Measurements from ENCODE around the gene WNT4. TPM values are rescaled to one million over a fixed set of nuclear protein-coding genes. Genes with fewer than 3 reads are reported as not detected.

Gene WNT4
- total RNA-seq, 1 donor from 2014 or later: 0.38 TPM

DNA sequence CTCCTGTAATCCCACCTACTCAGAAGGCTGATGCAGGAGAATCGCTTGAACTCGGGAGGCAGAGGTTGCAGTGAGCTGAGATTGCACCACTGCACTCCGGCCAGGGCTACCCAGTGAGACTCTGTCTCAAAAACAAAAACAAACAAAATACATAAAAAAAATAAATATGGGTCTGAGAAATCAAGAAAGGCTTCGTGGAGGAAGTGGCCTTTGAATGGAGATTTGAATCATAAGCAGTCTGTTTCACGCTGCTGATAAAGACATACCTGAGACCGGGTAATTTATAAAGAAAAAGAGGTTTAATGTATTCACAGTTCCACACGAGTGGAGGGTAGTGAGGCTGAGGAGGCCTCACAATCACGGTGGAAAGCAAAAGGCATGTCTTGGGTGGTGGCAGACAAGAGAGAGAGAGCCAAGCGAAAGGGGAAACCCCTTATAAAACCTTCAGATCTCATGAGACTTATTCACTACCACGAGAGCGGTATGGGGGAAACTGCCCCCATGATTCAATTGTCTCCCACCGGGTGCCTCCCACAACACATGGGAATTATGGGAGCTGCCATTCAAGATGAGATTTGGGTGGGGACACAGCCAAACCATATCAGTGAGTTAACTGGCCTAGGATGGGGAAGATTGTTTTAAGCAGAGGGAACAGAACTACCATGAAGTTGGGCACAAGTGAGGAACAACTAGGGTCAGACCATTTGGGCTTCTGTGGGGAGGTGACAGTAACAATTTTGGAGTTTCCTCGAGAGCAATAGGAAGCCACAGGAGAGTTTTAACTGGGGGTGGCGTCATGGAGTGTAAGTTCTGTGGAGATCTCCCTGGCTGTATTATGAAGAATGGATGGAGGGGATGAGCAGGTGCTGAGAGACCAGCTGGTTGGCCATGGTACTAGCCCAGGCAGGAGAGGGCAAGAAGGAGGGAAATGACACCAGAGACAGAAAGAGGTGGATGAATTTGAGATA lies 22.2 kb upstream of the WNT4 start:
- DNase-seq (ENCODE audit: low spot score): no peak
- intact Hi-C loops (cut with DNase I): no loop called here

DNA sequence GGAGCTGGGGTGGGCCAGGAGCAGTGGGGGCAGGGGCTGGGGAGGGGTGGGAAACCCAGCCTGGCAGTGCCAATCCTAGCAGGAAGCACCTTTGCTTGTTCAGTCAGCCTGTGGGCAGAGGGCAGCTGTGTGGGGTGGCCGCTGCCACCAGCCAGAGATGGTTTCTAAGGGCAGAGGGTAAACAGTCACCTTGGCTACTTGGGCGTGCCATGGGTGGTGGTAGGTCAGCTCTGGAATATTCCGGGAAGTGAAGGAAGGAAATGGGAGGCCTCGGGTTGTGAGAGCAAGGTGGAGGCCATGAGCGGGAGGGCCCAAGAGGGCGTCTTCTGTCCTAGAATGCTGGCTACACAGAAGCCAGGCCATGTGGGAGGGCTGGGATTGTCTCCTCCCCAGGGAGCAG lies 20.7 kb upstream of the WNT4 start:
- intact Hi-C loops (cut with DNase I): no loop called here
- DNase-seq (ENCODE audit: low spot score): no peak

DNA sequence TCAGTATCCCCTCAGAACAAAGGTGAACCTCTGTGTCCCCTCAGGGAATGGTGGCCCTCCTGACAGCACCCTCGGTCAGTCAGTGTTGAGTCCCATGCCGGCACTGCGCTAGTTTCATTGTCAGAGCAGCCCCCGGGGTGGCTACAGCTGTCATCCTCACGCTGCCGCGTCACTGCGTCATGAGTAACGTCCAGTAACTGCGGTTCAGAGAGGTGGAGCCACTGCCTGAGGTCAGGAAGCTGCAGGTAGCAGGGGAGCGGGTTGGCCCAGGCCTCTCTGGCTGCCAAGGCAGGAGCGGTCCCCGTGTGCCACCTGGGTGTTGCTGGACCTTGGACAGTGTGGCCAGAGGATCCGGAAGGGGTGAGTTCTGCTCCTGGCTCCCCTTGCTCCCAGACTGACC lies 20.2 kb upstream of the WNT4 start:
- DNase-seq (ENCODE audit: low spot score): no peak
- intact Hi-C loops (cut with DNase I): no loop called here

DNA sequence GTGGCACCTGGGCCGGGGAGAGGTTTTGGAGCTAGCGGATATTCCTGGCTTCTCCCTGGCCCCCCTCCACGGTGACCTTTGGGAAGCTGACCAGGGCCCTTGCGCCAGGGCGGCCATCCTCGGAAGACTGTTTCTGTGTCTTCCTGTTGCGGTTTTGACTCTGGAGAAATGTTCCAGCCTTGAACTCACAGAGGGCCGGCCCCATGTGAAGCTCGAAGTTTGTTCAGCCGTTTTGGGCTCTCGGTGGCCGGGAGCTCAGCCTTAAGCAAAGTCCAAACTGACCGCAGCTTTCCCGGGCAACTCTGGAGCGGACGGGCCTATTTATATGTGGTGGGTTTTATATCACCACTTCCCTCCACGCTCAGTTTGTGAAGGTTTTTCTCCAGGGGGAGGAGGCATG lies 17.0 kb upstream of the WNT4 start:
- intact Hi-C loops (cut with DNase I): no loop called here

DNA sequence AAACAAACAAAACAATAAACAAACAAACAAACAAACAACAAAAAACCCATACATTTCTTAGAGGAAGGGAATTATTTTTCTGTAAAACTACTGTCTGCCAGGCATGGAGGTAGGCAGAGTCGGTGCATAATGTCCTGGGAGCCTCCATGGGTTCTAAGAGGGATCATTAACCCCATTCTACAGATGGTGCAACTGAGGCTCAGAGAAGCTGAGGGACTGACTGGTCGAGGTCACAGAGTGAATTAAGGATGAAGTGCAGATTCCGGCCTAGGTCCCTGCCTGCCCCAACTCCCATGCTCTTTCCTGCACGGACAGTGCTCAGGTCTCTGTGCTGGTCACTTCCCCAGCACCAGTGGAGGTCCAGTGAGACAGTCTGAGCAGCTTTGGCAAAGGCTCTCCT lies 15.8 kb upstream of the WNT4 start:
- DNase-seq (ENCODE audit: low spot score): no peak
- intact Hi-C loops (cut with DNase I): no loop called here

More for the DNA sequence above, 17.0 kb upstream of the WNT4 start:
- no peak for DNase-seq (ENCODE audit: low spot score)

DNA sequence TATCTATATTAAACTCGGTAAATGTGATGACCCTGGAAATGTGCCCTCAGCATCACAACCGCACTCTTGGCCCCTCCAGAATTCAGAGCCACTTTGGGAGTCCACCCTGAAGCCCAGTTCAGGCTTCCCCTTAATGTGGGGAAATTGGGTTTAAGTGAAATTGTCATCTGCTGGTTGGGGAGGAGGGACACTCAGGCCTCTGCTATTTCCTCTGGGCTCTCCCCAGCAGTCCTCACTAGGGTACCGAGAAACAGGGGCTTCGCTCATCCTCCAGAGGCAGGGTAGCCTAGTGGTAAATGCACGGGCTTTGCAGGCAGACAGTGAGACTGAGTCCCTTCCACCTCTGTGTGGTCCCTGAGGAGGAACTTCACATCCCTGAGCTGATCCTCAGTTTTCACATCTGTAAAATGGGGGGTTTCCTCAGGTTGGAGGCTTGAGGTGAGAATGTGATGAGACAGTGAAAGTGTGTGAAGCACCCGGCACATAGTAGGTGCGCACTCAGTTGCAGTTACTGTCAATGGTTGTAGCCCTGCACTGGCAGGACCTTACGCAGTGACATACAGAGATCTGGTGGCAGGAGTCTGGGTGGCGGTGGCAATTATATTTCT lies 14.6 kb upstream of the WNT4 start:
- DNase-seq (ENCODE audit: low spot score): no peak
- intact Hi-C loops (cut with DNase I): no loop called here

DNA sequence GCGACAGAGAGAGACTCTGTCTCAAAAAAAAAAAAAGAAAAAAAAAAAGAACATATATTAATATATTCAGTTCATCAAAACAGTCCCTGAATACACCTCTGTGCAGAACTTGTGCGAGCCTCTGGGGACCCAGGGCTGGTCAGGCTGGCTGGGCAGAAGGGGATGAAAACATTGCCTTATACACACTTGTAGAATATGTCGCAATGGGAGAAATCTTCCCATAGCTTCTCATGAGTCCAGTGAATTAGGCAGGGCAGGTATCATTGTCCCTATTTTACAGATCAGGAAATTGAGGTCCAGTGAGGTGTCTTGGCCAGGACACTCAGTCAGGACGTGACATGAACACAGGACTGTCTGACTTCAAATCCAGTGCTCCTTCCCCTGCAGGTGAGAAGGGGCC lies 12.6 kb upstream of the WNT4 start:
- no peak for DNase-seq (ENCODE audit: low spot score)
- intact Hi-C loops (cut with DNase I): no loop called here

DNA sequence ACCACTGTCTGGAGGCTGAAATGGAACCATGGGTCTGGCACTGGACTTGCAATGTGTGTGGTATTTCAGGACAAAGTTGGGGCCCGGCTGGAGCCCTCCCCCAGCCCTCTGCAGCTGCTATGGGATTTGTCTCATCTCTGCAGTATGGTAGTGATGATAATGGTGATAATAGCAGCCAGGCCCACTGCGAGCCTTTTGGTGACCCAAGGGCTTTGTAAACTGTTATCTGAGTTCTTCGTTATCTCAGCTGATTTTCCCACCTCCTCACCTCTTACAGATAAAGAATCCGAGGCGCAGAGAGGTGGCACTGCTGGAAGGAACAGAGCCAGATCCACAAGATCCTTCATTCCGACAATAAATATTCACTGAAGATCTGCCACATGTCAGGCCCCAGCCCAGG lies 11.7 kb upstream of the WNT4 start:
- no peak for DNase-seq (ENCODE audit: low spot score)
- intact Hi-C loops (cut with DNase I): no loop called here

DNA sequence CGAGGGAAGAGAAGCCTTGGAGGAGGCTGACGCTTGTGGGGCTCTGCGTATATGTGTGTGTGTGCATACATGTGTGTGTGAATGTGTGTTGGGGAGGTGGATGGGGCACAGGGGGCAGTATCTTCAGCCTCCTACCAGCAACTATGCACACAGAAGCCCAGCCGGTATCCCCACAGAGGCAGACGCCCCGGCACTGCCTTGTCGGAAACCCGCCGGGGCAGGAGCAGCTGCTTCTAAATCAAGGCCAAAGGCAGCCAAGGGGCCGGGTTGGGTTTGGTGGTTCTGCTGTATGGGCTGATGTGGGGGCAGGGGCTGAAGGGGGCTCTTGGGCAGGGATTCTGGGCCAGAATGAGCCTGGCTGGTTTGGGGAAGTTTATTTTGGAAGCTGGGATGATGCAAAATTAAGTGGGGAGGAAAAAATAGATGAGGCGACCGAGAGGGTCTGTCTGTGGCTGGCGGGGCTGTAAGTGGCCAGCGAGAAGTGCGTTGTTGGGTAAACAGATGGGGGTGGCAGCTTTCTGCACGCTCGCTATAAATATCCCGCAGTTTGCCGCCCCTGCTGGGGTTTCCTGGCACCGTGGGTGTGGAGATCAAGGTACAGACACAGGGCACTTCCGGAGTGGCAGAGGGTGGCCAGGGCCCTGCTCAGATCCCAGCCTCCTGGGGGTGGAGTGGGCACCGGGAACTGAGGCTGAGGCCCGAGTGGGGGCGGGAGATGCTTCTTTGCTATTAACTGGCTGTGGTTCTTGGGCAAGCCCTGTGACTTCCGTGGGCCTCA lies 11.0 kb upstream of the WNT4 start:
- no peak for DNase-seq (ENCODE audit: low spot score)
- intact Hi-C loops (cut with DNase I): no loop called here

DNA sequence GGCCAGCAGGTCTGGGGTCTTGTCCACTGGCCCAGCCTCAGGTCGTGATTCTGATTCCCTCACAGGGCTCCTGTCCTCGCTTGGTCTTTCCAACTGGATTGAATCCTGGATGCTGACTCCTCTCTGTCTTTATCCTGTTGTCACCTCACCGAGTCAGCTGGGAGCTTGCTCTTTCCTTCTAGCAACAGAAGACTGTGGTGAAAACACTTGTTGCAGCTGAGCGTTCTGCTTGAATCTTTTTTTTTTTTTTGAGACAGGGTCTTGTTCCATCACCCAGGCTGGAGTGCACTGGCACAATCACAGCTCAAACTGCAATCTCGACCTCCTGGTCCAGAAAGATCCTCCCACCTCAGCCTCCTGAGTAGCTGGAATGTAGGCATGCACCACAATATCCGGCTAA lies 8.0 kb upstream of the WNT4 start:
- intact Hi-C loops (cut with DNase I): no loop called here
- no peak for DNase-seq (ENCODE audit: low spot score)

DNA sequence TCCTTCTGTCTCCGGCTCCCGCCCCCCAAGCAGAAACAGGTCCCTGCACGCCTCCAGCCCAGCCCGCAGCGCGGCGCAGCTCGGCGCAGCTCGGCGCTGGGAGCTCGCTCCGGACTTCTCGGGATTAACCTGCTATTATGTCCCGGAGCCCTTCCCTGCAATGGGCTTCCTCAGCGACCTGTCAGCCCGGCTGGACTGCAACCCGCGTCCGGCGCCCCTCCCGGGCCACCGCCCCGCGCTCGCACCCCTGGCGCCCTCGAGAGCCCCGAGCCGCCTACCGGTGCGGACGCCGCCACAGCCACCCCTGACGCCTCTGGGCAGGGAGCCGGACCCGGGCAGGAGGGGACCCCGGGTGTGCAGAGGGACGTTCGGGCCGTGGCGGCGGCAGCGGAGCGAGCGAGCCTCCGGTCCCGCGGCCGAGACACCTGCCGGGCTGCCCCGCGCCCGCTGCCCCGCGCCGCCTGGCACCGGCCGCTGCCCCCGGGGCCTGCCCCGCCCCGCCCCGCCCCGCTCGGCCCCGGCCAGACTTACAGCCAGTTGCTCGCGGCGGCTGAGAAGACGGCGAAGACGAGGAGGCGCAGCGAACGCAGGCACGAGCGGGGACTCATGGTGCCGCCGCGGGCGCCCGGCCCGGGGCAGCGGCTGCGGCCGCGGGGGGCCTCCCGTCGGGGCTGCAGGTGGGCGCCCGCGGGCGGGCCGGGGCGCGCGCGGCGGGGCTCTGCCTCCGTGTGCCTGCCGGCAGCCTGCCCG lies 407 bp downstream of the WNT4 start:
- intact Hi-C loops (cut with DNase I): no loop called here
- DNase-seq (ENCODE audit: low spot score): no peak

DNA sequence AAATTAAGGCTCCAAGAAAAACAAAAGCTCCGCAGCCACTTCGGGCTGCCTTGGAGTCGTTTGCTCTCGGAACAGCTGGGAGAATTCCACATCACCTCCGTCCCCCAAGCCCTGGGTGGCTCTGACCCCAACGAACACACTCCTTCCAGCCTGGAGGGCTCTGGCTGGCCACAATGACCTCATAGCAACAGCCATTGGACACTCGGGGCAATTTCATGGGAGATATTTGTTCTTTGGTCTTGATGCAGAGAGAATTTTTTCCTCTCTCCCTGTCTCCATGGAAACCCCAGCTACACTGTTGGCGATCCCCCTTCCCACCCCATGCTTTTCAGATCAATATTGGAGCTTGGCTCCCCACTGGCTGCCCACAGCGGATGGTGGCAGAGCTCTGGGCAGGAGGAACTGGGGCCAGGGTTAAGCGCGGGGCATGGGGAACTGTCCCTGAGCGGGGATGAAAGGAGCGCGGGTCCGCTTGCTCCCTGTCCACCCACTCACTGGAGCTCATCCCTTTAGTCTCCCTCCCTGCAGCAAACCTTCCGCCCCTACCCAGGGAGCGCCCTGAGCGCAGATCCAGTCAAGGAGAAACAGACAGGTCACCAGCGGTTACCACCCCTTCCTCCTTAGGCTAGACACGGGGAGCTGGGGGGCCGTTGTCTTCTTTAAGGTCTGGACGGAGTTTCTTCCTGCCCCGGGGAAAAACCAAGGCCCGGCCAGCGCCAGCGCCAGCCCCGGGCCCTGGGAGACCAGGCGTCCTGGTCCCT lies 1.2 kb downstream of the WNT4 start:
- intact Hi-C loops (cut with DNase I): no loop called here
- DNase-seq (ENCODE audit: low spot score): no peak

DNA sequence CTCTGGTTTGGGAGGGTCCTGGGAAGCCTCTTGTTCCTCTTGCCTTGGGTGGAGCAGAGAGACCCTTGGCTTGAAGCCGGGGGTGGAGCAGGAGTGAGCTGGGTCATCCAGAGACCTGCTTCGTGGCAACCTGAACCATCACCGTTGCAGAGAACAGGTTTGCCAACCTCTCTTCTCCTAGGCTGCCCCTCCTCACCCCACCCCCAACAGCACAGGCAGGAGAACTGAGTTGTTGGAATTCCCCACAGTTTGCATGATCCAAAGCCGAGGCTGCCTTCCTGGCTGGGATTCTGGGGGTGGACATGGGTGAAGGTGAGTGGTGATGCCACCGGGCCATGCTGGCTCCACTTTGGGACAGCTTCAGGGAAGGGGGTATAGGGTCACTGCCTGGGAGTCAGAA lies 2.2 kb downstream of the WNT4 start:
- intact Hi-C loops (cut with DNase I): no loop called here
- DNase-seq (ENCODE audit: low spot score): no peak

DNA sequence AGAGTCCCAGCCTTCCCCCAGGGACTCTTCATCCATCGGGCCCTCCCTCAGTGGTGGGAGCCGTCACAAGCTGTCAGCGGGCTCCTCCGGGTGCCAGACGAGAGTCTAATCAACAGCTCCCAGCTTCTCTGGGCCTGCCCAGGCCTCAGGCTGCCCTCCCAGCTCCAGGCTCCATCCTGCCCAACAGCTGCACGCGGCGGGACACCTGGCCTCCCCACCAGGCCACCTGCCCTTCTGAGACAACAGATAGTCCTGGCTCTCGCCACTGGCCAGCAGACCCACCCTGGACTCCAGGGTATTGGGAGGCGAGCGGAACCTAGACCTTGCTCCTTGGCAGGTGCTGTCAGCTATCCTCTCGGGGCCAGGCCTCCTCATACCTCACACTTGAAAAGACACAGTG lies 3.1 kb downstream of the WNT4 start:
- intact Hi-C loops (cut with DNase I): loop anchor here (10.0 kb wide), 1 partner anchor 135 kb away; no protein-coding TSS in a partner anchor
- DNase-seq (ENCODE audit: low spot score): no peak

DNA sequence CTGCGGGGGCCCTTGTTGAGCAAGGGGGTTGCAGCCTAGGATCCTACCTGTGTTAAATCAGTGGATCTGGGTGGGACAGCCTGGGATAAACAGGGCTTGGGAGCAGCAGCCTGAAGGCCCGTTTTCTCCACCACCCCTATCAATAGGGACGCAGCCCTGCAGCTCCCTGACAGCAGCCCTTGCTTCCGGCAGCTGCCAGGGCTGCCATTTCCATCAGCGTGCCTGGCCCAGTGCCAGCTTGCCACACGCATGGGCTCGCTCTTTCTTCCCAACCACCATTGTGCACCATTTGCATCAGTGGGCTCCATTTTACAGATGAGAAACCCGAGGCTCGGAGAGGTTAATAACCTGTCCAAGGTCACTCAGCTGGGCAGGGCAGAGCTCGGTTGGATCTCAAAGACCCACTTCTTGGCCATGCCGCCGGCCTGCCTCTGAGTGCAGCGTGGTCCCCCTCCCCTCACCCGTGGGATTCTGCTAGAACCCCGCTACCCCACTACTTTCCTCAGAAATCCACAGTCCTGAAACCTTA lies 3.8 kb downstream of the WNT4 start:
- intact Hi-C loops (cut with DNase I): loop anchor here (10.0 kb wide), 1 partner anchor 136 kb away; no protein-coding TSS in a partner anchor
- DNase-seq (ENCODE audit: low spot score): no peak

DNA sequence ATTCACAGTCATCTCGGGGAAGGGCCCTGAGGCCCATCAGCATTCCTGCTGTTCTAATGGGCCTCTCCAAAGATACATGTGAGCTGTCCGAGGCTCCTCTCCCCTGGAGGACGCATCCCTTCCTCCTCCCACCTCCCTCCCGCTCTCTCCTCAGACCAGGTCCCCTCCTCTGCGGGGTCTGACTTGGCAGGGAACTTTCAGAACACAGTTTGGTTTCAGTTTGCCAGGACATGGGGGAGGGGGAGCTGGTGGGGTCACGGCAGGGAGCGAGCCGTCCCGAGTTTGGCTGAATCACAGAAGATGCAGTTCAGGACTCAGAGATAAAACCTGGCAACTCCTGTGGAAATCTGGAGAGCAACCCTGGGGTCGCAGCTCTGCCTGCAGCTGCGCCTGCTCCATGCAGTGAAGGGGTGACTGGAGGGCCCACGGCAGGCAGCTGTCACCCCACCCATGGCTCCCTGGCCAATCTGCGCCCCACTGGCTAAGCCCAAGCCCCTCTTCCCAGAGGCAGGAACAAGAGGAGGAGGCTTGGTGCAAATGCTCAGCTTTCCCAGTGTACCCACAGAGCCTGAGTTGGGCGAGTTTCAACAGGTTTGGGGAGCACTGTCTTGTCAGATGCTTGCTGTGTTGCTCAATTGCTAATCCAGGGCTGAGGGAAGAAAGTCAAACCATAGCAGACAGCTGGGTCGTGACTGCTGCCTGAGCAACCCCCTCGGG lies 5.7 kb downstream of the WNT4 start:
- no peak for DNase-seq (ENCODE audit: low spot score)
- intact Hi-C loops (cut with DNase I): loop anchor here (10.0 kb wide), 1 partner anchor 138 kb away; no protein-coding TSS in a partner anchor

DNA sequence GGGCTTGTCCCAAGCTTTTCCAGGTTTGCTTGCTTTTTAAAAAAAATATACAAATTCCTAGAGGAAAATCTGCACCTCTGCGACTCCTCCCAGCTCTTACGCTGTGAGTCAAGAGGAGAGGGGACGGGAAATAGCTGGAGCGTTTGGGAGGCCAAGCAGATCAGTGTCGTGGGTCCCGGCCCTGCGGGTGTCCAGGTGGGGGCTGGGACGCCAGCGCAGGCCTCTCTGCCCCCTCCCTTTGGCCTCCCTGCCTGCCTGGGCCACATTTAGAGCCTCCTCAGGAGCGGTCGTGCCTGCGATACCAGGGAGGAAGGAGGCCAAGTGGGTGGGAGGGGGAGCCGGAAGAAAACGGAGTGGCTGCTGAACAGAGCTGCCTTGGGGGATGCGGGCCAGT lies 9.0 kb downstream of the WNT4 start:
- DNase-seq (ENCODE audit: low spot score): no peak
- intact Hi-C loops (cut with DNase I): loop anchor here (10.0 kb wide), 1 partner anchor 141 kb away; no protein-coding TSS in a partner anchor

Data from cardiac septum (tissue), 1 donor.